Osteocyte (in vitro differentiated cells): ENCODE data around the gene MEGF6. TPM values are rescaled to one million over a fixed set of nuclear protein-coding genes. Genes with fewer than 3 reads are reported as not detected.

ENCODE experiments used
- DNase-seq: peaks from one replicate; pipeline ENCODE4 v3.0.0; 2021; ENCODE audit warnings: mixed read lengths; ENCODE audit not compliant: unreplicated experiment; ENCODE audit errors: extremely low spot score
- H3K27ac Mint-ChIP-seq: one replicate; pipeline ENCODE4 v1.8.0; 2021; ENCODE audit warnings: mild to moderate bottlenecking, mixed read lengths; ENCODE audit not compliant: unreplicated experiment
- H3K27me3 Mint-ChIP-seq: one replicate; pipeline ENCODE4 v1.8.0; 2021; ENCODE audit warnings: mixed read lengths; ENCODE audit not compliant: unreplicated experiment
- H3K36me3 Mint-ChIP-seq: one replicate; pipeline ENCODE4 v1.8.0; 2021; ENCODE audit warnings: mixed read lengths; ENCODE audit not compliant: unreplicated experiment
- H3K4me1 Mint-ChIP-seq: one replicate; pipeline ENCODE4 v1.8.0; 2021; ENCODE audit warnings: mixed read lengths; ENCODE audit not compliant: unreplicated experiment
- H3K4me3 Mint-ChIP-seq: one replicate; pipeline ENCODE4 v1.8.0; 2021; ENCODE audit warnings: mild to moderate bottlenecking, moderate library complexity, mixed read lengths; ENCODE audit not compliant: unreplicated experiment
- H3K9me3 Mint-ChIP-seq: one replicate; pipeline ENCODE4 v1.8.0; 2021; ENCODE audit warnings: mixed read lengths; ENCODE audit not compliant: unreplicated experiment
- total RNA-seq: library from RNA; stranded (reverse); gene quantifications from 2 replicates; pipeline ENCODE4 v1.2.1, GENCODE V29; 2021
- TF ChIP-seq, protein P1 (sequence below): fragments of 200-600 bp; sonication (generic); IDR thresholded peaks from 2 replicates; pipeline ENCODE4 v1.5.0; 2021; ENCODE audit warnings: antibody characterized with exemption, mild to moderate bottlenecking, moderate library complexity

Gene MEGF6
- total RNA-seq, 1 donor from 2014 or later, result 255 TPM

DNA sequence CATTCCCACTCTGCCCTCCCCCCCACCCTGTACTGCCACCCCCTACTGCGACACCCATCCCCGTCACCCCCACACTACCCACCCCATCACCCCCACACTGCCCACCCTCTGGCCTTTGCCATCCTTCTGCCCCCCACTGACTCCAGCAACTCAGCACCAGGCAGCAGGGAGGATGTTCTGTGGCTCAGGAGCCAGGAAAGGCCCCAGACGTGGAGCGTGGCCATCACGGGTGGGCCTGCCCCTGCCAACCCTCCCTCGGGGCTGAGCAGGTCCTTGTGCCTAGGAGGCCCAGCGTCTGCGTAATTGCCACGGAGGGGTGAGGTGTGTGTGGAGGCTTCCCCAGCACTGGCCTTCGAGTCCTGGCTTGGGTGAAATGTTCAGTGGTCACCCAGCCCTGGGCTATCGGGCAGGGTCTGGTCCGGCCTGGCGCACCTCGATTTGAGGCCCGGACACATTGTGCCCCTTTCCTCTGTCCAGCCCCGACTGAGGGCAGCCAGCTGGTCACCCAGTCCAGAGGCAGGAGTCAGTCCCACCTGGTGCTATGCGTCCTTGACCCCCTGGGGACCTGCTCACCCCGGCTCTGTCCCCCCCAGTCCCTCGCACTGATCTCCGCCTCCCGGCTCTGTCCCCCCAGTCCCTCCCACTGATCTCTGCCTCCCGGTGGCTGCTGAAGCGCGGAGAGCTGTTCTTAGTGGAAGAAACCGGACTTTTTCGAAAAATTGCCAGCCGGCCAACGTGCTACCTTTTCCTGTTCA lies 133.9 kb downstream of the MEGF6 start:
- Mint-ChIP-seq H3K27ac (peak overlapping the region; percentile 7), H3K9me3 (no peaks in the 10 kb centered on the region), H3K36me3 (no peaks in the 10 kb centered on the region), H3K4me1 (peaks cover 17% of the 10 kb centered on the region), H3K4me3 (no peak overlapping the region), H3K27me3 (no peaks in the 10 kb centered on the region)
- TF ChIP-seq, protein P1, sequence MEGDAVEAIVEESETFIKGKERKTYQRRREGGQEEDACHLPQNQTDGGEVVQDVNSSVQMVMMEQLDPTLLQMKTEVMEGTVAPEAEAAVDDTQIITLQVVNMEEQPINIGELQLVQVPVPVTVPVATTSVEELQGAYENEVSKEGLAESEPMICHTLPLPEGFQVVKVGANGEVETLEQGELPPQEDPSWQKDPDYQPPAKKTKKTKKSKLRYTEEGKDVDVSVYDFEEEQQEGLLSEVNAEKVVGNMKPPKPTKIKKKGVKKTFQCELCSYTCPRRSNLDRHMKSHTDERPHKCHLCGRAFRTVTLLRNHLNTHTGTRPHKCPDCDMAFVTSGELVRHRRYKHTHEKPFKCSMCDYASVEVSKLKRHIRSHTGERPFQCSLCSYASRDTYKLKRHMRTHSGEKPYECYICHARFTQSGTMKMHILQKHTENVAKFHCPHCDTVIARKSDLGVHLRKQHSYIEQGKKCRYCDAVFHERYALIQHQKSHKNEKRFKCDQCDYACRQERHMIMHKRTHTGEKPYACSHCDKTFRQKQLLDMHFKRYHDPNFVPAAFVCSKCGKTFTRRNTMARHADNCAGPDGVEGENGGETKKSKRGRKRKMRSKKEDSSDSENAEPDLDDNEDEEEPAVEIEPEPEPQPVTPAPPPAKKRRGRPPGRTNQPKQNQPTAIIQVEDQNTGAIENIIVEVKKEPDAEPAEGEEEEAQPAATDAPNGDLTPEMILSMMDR, result no peak
- no peak for DNase-seq

DNA sequence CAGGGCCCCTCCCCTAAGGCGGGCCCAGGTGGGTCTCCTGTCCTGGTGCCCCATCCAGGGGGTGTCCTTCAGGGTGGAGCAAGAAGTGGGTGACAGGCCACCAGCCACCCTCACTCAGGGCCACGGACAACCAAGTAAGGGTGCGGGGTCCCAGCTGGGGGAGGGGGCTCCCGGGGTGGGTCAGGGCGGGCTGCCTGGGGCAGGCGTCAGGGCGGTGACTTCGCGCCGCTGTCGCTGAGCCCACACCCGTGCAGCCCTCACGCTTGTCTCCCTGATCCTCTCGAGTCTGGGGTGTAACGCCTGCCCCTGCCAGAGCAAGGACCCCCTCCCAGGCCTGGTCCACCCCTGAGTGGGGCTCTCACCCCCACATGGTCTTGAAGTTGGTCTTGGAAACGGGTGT lies 134.6 kb downstream of the MEGF6 start:
- Mint-ChIP-seq H3K4me3 (no peak overlapping the region), H3K27ac (no peak overlapping the region), H3K36me3 (no peaks in the 10 kb centered on the region), H3K27me3 (no peaks in the 10 kb centered on the region), H3K4me1 (peaks cover 23% of the 10 kb centered on the region), H3K9me3 (no peaks in the 10 kb centered on the region)
- no peak for DNase-seq
- TF ChIP-seq, protein P1, result no peak

DNA sequence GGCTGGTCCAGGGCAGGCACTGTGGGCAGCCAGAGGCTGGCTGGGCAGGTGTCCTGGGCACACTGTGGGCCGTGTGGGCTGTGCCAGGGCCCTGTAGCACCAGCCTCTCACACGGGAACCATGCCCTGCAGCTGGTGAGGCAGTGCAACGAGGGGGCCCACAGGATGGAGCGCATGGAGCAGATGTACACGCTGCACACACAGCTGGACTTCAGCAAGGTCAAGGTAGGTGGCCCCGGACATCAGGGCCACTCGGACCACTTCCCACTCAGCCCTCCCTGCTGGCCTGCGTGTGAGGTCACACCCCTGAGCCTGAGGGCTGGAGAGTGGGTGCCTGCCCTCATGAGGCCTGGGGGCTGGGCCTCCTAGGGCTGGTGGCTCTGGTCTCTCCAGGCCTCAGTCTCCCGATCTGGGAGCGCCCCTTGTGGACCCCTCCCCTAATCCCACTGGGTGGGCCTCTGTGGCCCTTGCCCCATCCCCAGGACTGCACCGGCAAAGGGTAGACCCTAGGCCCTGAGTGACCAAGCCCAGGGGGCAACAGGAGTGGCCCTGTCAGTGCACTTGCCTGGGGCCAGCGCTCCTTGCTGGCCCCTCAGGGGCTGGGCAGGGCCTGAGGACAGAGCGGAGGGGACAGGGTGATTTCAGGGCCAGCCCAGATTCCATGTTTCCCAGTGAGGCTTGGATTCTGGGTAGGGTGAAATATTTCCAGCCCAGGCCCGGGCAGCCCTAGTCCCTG lies 135.3 kb downstream of the MEGF6 start:
- Mint-ChIP-seq H3K4me3 (no peak overlapping the region), H3K4me1 (peaks cover 29% of the 10 kb centered on the region), H3K36me3 (no peaks in the 10 kb centered on the region), H3K27ac (no peak overlapping the region), H3K27me3 (no peaks in the 10 kb centered on the region), H3K9me3 (no peaks in the 10 kb centered on the region)
- TF ChIP-seq, protein P1, result no peak
- no peak for DNase-seq

DNA sequence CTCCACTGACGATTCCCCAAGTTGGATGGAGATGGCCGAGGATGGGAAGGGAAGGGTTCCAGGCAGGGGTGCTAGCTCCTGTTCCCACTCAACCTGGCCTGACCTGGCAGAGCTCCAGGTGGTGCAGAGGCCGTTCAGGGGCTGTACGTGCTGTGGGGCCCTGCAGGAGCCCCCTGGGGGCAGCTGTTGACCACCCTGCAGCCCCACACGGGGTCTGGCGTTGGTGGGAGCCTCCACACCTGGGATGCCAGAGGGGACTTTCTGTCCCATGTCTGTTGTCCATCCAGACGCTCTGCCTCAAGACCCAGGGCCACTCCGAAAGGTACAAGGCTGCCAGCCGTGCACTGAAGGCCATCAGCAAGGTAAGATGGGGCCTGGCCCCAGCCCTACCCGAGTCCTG lies 136.9 kb downstream of the MEGF6 start:
- TF ChIP-seq, protein P1, result no peak
- peaks cover 39% of the 10 kb centered on the region for H3K4me1 Mint-ChIP-seq
- H3K9me3 Mint-ChIP-seq, result no peaks in the 10 kb centered on the region
- H3K36me3 Mint-ChIP-seq, result no peaks in the 10 kb centered on the region
- H3K27me3 Mint-ChIP-seq, result no peaks in the 10 kb centered on the region
- DNase-seq, result no peak
- H3K27ac Mint-ChIP-seq, result no peak overlapping the region
- no peak overlapping the region for H3K4me3 Mint-ChIP-seq

GRCh38 chr1:3474016-3474415 lies 137.3 kb downstream of the MEGF6 start:
- no peak overlapping the region for H3K4me3 Mint-ChIP-seq

More at GRCh38 chr1:3474016-3474415, 137.3 kb downstream of the MEGF6 start:
- Mint-ChIP-seq H3K4me1 (peaks cover 39% of the 10 kb centered on the region), H3K27ac (peak overlapping the region; percentile 70), H3K9me3 (no peaks in the 10 kb centered on the region), H3K27me3 (no peaks in the 10 kb centered on the region), H3K36me3 (no peaks in the 10 kb centered on the region)
- no peak for DNase-seq
- TF ChIP-seq, protein P1, result no peak
